GM23338 (cell line): ENCODE results near the gene HCFC1.

Experiments
- CREB1 ChIP-seq: fragments of 250-450 bp; sonication (Bioruptor Pico); IDR thresholded peaks from 2 replicates; pipeline ENCODE4 v1.5.0; 2020; ENCODE audit warnings: low read depth, mild to moderate bottlenecking, moderate library complexity
- CTCF ChIP-seq, 2 experiments: fragments of 200-600 bp in 1 of 2; sonication (generic) in 1 of 2; conservative IDR thresholded peaks; 2 replicates each; pipeline versions ENCODE4 v1.5.1 to v1.6.1; 2016 to 2017; ENCODE audit warnings: antibody characterized with exemption in 2 of 2, low read depth in 2 of 2, mild to moderate bottlenecking in 2 of 2, moderate library complexity in 1 of 2
- ETS1 ChIP-seq: IDR thresholded peaks from 2 replicates; pipeline ENCODE4 v1.6.1; 2016; ENCODE audit warnings: antibody characterized with exemption
- EZH2phosphoT487 ChIP-seq: fragments of 200-600 bp; sonication (generic); IDR thresholded peaks from one replicate; pipeline ENCODE4 v1.8.1; 2018; ENCODE audit warnings: antibody characterized with exemption; ENCODE audit not compliant: unreplicated experiment
- JUNB ChIP-seq: IDR thresholded peaks from one replicate; pipeline ENCODE4 v1.6.1; 2016; ENCODE audit warnings: antibody characterized with exemption; ENCODE audit not compliant: unreplicated experiment
- POLR2AphosphoS5 ChIP-seq: IDR thresholded peaks from 2 replicates; pipeline ENCODE4 v1.6.1; 2016; ENCODE audit warnings: antibody characterized with exemption, low read depth
- REST ChIP-seq: IDR thresholded peaks from one replicate; pipeline ENCODE4 v1.6.1; 2018; ENCODE audit warnings: antibody characterized with exemption; ENCODE audit not compliant: unreplicated experiment

GRCh38 chrX:153960786-153961185, 10.8 kb downstream of the HCFC1 start:
- TF ChIP-seq CTCF (conservative IDR thresholded peaks at IDR 0.05; ENCODE audit: low read depth in 2 of 2), result no peak
- TF ChIP-seq EZH2phosphoT487, result no peak
- TF ChIP-seq JUNB, result no peak
- TF ChIP-seq REST, result no peak
- no peak for TF ChIP-seq POLR2AphosphoS5
- TF ChIP-seq ETS1, result no peak
- TF ChIP-seq CREB1 (CRISPR knock-in tag), result no peak
